SK-N-SH treated with all-trans-retinoic acid at 6 μM for 48 hours (cell line): Measurements from ENCODE around the gene RNF17.

Experiments
- ARNTL ChIP-seq: fragments of 450-650 bp; formaldehyde crosslinking; IDR thresholded peaks from 2 replicates; pipeline ENCODE4 v1.5.0; 2020; ENCODE audit warnings: low read depth, mild to moderate bottlenecking, moderate library complexity, borderline replicate concordance
- BACH2 ChIP-seq: fragments of 250-450 bp; sonication (Bioruptor Pico); IDR thresholded peaks from 2 replicates; pipeline ENCODE4 v1.9.0; 2021; ENCODE audit warnings: mild to moderate bottlenecking, borderline replicate concordance
- ESRRG ChIP-seq: fragments of 250-450 bp; sonication (Bioruptor Pico); IDR thresholded peaks from 2 replicates; pipeline ENCODE4 v1.6.1; 2021; ENCODE audit warnings: mild to moderate bottlenecking
- GLIS3 ChIP-seq: fragments of 250-450 bp; sonication (Bioruptor Pico); IDR thresholded peaks from 2 replicates; pipeline ENCODE4 v1.5.0; 2020; ENCODE audit warnings: mild to moderate bottlenecking, moderate library complexity
- ISL1 ChIP-seq: fragments of 250-450 bp; sonication (Bioruptor Pico); IDR thresholded peaks from 2 replicates; pipeline ENCODE4 v2.1.2; 2022; ENCODE audit warnings: mild to moderate bottlenecking, moderate library complexity
- OSR1 ChIP-seq: fragments of 250-450 bp; sonication (Bioruptor Pico); IDR thresholded peaks from 2 replicates; pipeline ENCODE4 v1.8.0; 2022; ENCODE audit warnings: moderate library complexity, mild to moderate bottlenecking, inconsistent platforms
- POU6F1 ChIP-seq: fragments of 250-450 bp; sonication (Bioruptor Pico); IDR thresholded peaks from 2 replicates; pipeline ENCODE4 v1.8.0; 2021; ENCODE audit warnings: low read depth, mild to moderate bottlenecking, moderate library complexity, borderline replicate concordance
- PPARA ChIP-seq: fragments of 250-450 bp; sonication (Bioruptor Pico); IDR thresholded peaks from 2 replicates; pipeline ENCODE4 v1.5.0; 2020; ENCODE audit warnings: mild to moderate bottlenecking, borderline replicate concordance
- TSHZ2 ChIP-seq: fragments of 250-450 bp; sonication (Bioruptor Pico); IDR thresholded peaks from 2 replicates; pipeline ENCODE4 v1.5.0; 2020; ENCODE audit warnings: mild to moderate bottlenecking, moderate library complexity
- ZNF565 ChIP-seq: fragments of 450-650 bp; formaldehyde crosslinking; conservative IDR thresholded peaks from 2 replicates; pipeline ENCODE4 v1.5.0; 2020; ENCODE audit warnings: low read depth, mild to moderate bottlenecking, moderate library complexity
- ZNF70 ChIP-seq: fragments of 450-650 bp; formaldehyde crosslinking; IDR thresholded peaks from 2 replicates; pipeline ENCODE4 v1.5.0; 2020; ENCODE audit warnings: mild to moderate bottlenecking, moderate library complexity
- TF ChIP-seq, protein P1 (sequence below): fragments of 250-450 bp; sonication (Bioruptor Pico); IDR thresholded peaks from 2 replicates; pipeline ENCODE4 v1.8.0; 2020; ENCODE audit warnings: mild to moderate bottlenecking, moderate library complexity, borderline replicate concordance
- TF ChIP-seq, protein P2 (sequence below): fragments of 250-450 bp; sonication (Bioruptor Pico); IDR thresholded peaks from 2 replicates; pipeline ENCODE4 v1.5.1; 2021; ENCODE audit warnings: mild to moderate bottlenecking, moderate library complexity

DNA sequence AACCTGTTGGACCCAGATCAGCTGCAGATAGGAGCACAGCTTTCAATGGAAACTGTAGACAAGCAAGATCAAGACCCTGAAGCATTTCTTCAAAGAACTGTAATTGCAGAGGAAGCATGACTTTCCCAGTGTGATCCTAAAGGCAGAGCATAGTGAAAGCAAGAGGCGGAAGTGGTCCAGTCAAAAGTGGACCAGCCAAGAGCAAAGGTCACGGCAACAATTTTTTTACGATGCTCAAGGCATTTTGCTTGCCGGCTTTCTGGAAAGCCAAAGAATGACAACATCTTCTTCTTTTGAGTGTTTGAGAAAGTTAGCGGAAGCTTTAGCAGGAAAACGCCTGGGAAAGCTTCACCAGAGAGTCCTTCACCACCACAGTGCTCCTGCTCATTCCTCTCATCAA, 111.6 kb downstream of the RNF17 start:
- TF ChIP-seq PPARA (CRISPR knock-in tag) (no peak), ARNTL (CRISPR knock-in tag) (no peak), OSR1 (CRISPR knock-in tag) (no peak), BACH2 (no peak), GLIS3 (CRISPR knock-in tag) (no peak), ISL1 (CRISPR knock-in tag) (no peak), ZNF70 (no peak), TSHZ2 (CRISPR knock-in tag) (no peak), POU6F1 (CRISPR knock-in tag) (no peak), ESRRG (CRISPR knock-in tag) (no peak), ZNF565 (no peak)
- TF ChIP-seq, protein P1, sequence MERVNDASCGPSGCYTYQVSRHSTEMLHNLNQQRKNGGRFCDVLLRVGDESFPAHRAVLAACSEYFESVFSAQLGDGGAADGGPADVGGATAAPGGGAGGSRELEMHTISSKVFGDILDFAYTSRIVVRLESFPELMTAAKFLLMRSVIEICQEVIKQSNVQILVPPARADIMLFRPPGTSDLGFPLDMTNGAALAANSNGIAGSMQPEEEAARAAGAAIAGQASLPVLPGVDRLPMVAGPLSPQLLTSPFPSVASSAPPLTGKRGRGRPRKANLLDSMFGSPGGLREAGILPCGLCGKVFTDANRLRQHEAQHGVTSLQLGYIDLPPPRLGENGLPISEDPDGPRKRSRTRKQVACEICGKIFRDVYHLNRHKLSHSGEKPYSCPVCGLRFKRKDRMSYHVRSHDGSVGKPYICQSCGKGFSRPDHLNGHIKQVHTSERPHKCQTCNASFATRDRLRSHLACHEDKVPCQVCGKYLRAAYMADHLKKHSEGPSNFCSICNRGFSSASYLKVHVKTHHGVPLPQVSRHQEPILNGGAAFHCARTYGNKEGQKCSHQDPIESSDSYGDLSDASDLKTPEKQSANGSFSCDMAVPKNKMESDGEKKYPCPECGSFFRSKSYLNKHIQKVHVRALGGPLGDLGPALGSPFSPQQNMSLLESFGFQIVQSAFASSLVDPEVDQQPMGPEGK (CRISPR knock-in tag), result no peak
- TF ChIP-seq, protein P2, sequence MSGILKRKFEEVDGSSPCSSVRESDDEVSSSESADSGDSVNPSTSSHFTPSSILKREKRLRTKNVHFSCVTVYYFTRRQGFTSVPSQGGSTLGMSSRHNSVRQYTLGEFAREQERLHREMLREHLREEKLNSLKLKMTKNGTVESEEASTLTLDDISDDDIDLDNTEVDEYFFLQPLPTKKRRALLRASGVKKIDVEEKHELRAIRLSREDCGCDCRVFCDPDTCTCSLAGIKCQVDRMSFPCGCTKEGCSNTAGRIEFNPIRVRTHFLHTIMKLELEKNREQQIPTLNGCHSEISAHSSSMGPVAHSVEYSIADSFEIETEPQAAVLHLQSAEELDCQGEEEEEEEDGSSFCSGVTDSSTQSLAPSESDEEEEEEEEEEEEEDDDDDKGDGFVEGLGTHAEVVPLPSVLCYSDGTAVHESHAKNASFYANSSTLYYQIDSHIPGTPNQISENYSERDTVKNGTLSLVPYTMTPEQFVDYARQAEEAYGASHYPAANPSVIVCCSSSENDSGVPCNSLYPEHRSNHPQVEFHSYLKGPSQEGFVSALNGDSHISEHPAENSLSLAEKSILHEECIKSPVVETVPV (CRISPR knock-in tag), result no peak
